SK-N-MC (cell line): Measurements from ENCODE around the gene APOL1.
"Not testable (repeated sequence)": the region's sequence is repeated elsewhere in the genome, so short reads cannot be mapped to it uniquely, and the experiment has no call there.

Experiments used
- EZH2 ChIP-seq: fragments of 200-600 bp; sonication (generic); IDR thresholded peaks from one replicate; pipeline ENCODE4 v1.6.1; 2017; ENCODE audit warnings: antibody characterized with exemption
- POLR2AphosphoS5 ChIP-seq: IDR thresholded peaks from 2 replicates; pipeline ENCODE4 v1.6.1; 2012; ENCODE audit warnings: mild to moderate bottlenecking, low read depth, low read length, borderline replicate concordance

DNA sequence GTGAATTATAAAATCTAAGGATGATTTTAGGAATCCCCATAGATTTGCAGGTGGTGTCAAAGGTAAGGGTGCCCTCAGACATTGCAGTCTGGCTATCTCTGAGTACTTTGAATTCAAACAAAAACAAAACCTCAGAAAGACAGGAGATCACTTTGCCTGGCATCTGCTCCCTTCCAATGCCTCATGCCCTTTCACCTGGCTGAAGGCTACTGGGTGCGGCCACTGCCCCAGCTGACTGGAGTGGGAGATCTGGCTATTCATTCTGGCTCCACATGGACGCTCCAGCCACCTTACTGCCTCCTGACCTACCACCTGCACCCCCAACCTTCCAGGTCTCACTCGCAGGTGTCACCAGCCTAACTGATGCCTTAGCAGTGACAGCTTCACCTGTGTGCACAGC, 23.3 kb upstream of the APOL1 start:
- TF ChIP-seq POLR2AphosphoS5, EZH2: not testable (repeated sequence)
